Glutamatergic neuron (in vitro differentiated cells): ENCODE measurements around the gene EXOSC10. TPM values are rescaled to one million over a fixed set of nuclear protein-coding genes. Genes with fewer than 3 reads are reported as not detected.
"Not testable (repeated sequence)": the region's sequence is repeated elsewhere in the genome, so short reads cannot be mapped to it uniquely, and the experiment has no call there.

ENCODE experiments used
- DNase-seq: peaks from one replicate; pipeline ENCODE4 v3.0.0; 2022
- H3K27ac Mint-ChIP-seq: one replicate; pipeline ENCODE4 v1.8.0; 2020; ENCODE audit warnings: mild to moderate bottlenecking, mixed read lengths, inconsistent platforms; ENCODE audit not compliant: unreplicated experiment
- H3K27me3 Mint-ChIP-seq: one replicate; pipeline ENCODE4 v1.8.0; 2020; ENCODE audit warnings: mild to moderate bottlenecking, moderate library complexity, mixed read lengths, inconsistent platforms; ENCODE audit not compliant: unreplicated experiment
- H3K36me3 Mint-ChIP-seq: one replicate; pipeline ENCODE4 v1.8.0; 2020; ENCODE audit warnings: mild to moderate bottlenecking, mixed read lengths, inconsistent platforms; ENCODE audit not compliant: unreplicated experiment
- H3K4me1 Mint-ChIP-seq: one replicate; pipeline ENCODE4 v1.8.0; 2020; ENCODE audit warnings: mild to moderate bottlenecking, low read depth, mixed read lengths, inconsistent platforms; ENCODE audit not compliant: unreplicated experiment
- H3K4me3 Mint-ChIP-seq: one replicate; pipeline ENCODE4 v1.8.0; 2020; ENCODE audit warnings: mild to moderate bottlenecking, mixed read lengths, inconsistent platforms; ENCODE audit not compliant: unreplicated experiment
- H3K9me3 Mint-ChIP-seq: one replicate; pipeline ENCODE4 v1.8.0; 2020; ENCODE audit warnings: mild to moderate bottlenecking, moderate library complexity, mixed read lengths, inconsistent platforms; ENCODE audit not compliant: unreplicated experiment
- total RNA-seq: library from RNA; stranded (reverse); fragmentation: NEBNext Ultra II Directional; extraction: Animal tissue kit (Norgen Biotek cat#: 25700); gene quantifications from one replicate; pipeline ENCODE4 v1.2.1, GENCODE V29; 2021; ENCODE audit not compliant: unreplicated experiment
- TF ChIP-seq, protein P1 (sequence below): fragments of 200-600 bp; sonication (generic); IDR thresholded peaks from one replicate; pipeline ENCODE4 v1.5.0; 2021; ENCODE audit not compliant: partially characterized antibody, unreplicated experiment

The EXOSC10 gene
- total RNA-seq, 1 donor from 2014 or later: 111 TPM

- H3K4me3 Mint-ChIP-seq: no peak overlapping the region
- DNase-seq: no peak
- no peaks in the 10 kb centered on the region for H3K4me1 Mint-ChIP-seq
- H3K9me3 Mint-ChIP-seq: no peaks in the 10 kb centered on the region
- H3K27ac Mint-ChIP-seq: no peak overlapping the region
- no peaks in the 10 kb centered on the region for H3K36me3 Mint-ChIP-seq
- H3K27me3 Mint-ChIP-seq: no peaks in the 10 kb centered on the region
- TF ChIP-seq, protein P1, sequence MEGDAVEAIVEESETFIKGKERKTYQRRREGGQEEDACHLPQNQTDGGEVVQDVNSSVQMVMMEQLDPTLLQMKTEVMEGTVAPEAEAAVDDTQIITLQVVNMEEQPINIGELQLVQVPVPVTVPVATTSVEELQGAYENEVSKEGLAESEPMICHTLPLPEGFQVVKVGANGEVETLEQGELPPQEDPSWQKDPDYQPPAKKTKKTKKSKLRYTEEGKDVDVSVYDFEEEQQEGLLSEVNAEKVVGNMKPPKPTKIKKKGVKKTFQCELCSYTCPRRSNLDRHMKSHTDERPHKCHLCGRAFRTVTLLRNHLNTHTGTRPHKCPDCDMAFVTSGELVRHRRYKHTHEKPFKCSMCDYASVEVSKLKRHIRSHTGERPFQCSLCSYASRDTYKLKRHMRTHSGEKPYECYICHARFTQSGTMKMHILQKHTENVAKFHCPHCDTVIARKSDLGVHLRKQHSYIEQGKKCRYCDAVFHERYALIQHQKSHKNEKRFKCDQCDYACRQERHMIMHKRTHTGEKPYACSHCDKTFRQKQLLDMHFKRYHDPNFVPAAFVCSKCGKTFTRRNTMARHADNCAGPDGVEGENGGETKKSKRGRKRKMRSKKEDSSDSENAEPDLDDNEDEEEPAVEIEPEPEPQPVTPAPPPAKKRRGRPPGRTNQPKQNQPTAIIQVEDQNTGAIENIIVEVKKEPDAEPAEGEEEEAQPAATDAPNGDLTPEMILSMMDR: no peak
Observed at GRCh38 chr1:11044086-11044848, 55.4 kb downstream of the EXOSC10 start.

DNA sequence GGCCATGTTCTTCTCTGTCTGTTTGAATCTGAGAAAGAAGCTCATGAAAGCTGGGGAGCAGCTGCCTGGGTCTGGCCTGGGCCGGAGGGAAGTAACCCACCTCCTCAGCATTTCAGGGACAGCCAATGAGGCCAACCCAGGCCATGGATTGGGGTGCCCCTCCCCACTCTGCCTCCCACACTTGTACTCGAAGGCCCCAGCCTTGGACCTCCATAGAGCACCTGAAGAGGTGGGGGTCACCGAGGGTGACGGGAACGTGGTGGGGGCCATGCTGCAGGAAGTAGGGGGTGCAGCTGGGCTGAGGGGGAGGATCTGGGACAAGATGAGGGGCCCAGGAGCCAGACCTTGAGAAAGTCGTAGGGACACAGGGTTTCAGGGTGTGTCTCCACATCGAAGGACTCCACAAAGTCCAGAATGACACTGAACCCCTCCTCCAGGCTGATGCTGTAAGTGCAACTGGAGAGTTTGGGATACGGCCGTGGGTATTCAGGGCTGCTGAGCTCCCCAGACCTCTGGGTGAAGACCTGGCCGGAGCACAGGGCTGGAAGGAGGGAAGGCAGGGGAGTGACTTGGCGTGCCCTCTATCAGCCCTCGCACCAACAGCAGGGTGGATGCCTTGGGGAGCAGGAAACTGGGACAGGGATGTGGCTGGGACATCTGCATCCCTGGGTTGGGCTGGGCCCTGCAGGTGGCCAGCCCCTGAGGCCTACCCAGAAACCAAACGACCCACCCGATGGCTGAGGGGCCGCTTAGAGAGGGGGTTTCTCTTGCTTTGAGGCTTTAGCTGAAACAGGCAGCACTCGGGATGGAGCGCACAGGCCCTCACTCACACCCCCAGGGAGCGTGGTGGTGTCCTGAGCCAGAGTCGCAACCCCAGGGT is 56.4 kb downstream of the EXOSC10 start:
- no peak for DNase-seq

DNA sequence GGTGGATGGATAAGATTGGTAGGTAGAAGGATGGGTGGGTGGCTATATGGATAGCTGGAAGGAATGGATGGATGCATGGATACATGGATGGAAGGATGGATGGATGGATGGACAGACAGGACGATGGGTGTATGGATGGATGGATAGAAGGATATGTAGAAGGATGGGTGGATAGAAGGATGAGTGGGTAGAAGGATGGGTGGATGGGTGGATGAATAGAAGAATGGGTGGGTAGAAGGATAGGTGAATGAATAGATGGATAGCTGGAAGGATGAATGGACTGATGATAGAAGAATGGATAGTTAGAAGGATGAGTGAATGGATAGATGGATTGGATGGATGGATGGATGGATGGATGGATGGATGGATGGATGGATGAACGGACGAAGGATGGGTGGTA is 57.6 kb downstream of the EXOSC10 start:
- no peaks in the 10 kb centered on the region for H3K9me3 Mint-ChIP-seq
- peaks cover 3% of the 10 kb centered on the region for H3K27me3 Mint-ChIP-seq
- H3K4me1 Mint-ChIP-seq: peaks cover 7% of the 10 kb centered on the region
- H3K4me3 Mint-ChIP-seq: no peak overlapping the region
- no peak for DNase-seq
- no peaks in the 10 kb centered on the region for H3K36me3 Mint-ChIP-seq
- TF ChIP-seq, protein P1: no peak
- H3K27ac Mint-ChIP-seq: no peak overlapping the region

More for the DNA sequence above, 56.4 kb downstream of the EXOSC10 start:
- Mint-ChIP-seq H3K27ac (no peak overlapping the region), H3K27me3 (no peaks in the 10 kb centered on the region), H3K4me1 (no peaks in the 10 kb centered on the region), H3K36me3 (no peaks in the 10 kb centered on the region), H3K4me3 (no peak overlapping the region), H3K9me3 (no peaks in the 10 kb centered on the region)
- TF ChIP-seq, protein P1: no peak

DNA sequence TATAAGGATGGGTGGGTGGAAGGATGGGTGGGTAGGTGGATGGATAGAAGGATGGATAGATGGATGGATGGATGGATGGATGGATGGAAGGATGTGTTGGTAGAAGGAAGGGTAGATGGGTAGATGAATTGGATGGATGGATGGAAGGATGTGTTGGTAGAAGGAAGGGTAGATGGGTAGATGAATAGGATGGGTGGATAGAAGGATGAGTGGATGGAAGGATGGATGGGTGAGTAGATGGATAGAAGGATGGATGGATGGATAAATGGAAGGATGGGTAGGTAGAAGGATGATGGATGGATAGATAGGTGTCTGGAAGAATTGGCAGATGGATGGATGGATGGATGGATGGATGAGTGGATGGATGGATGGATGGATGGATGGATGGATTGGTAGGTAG is 58.6 kb downstream of the EXOSC10 start:
- no peak overlapping the region for H3K27ac Mint-ChIP-seq
- H3K4me3 Mint-ChIP-seq: no peak overlapping the region
- H3K9me3 Mint-ChIP-seq: no peaks in the 10 kb centered on the region
- TF ChIP-seq, protein P1: no peak
- no peak for DNase-seq
- peaks cover 3% of the 10 kb centered on the region for H3K27me3 Mint-ChIP-seq
- no peaks in the 10 kb centered on the region for H3K36me3 Mint-ChIP-seq
- peaks cover 7% of the 10 kb centered on the region for H3K4me1 Mint-ChIP-seq

GRCh38 chr1:11040105-11040429 is 59.6 kb downstream of the EXOSC10 start:
- not testable (repeated sequence) for H3K4me3 Mint-ChIP-seq, H3K4me1 Mint-ChIP-seq, H3K27ac Mint-ChIP-seq, H3K9me3 Mint-ChIP-seq, H3K36me3 Mint-ChIP-seq, H3K27me3 Mint-ChIP-seq, DNase-seq
